Stimulated activated CD8-positive, alpha-beta memory T cell treated with anti-CD3 and anti-CD28 coated beads, Interleukin-4, amount 100 ng/mL, for 48 hours (primary cell): ENCODE data around the gene CTNNA1.
A peak's percentile ranks its signal among the peaks of the same experiment; 100 is the strongest.

Experiments
- DNase-seq: peaks from one replicate; pipeline ENCODE4 v3.0.0-alpha.2; 2020

Gene CTNNA1

GRCh38 chr5:138952962-138953361, 199.7 kb downstream of the CTNNA1 start:
- DNase-seq: no peak

- DNase-seq: peak; percentile 31
These were observed 200.4 kb downstream of the CTNNA1 start for GRCh38 chr5:138953387-138954256.

GRCh38 chr5:138954257-138955012, 201.2 kb downstream of the CTNNA1 start:
- no peak for DNase-seq

DNA sequence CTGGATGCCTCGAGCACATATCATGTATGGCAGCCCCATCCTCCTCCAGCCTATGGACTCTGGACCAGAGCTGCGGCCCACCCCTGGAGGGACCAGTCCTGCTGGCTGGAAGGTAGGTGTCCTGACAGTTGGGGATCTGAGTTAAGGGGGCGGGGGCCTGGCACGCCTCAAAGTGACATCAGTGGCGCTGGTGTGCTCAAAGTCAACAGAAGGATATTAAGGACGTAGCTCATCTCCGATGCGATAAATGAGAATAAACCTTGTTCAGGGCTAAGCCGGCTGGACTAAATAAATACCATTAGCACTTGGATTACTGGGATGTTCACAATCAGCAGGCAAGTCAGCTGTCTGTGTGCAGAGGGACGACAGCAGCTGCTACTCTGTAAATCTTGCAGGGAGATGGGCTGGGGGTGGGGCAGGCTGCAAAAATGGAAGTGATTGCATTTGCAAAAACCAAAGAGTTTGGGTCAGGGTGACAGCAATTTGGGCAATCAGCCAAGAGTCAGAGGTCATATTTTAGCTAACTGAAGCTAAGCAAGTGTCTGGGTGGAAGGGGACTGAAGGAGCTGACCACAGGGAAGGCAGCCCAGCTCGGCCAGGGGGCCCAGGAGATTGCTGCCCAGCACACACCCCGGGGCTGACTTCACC, 201.9 kb downstream of the CTNNA1 start:
- DNase-seq: no peak

DNA sequence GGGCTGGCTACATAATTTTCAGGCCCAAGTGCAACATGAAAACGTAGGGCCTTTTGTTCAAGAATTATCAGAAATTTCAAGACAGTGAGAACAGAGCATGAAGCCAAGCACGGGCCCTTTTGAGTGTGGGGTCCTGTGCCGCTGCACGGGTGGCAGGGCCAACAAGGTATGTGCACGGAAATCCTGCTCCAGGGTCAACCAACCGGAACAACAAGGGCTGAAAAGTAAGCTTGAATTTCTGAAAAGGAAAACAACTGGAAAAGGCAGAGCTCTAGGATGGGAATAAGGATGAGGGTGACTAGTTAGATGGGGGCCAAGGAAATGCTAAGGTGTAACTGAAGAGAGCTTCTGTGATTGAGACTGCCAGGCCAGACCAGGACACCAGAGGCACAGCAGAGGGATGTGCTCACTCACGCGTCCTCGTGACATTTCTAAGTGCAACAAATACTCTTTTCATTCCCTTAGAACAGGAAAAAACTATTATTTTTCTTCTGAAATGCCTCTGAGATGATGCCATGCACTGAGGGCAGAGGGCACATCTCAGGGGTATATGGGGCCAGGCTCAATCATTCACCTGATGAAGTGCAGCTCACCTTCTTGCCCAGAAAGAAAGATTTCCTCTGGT, 202.6 kb downstream of the CTNNA1 start:
- DNase-seq: no peak

DNA sequence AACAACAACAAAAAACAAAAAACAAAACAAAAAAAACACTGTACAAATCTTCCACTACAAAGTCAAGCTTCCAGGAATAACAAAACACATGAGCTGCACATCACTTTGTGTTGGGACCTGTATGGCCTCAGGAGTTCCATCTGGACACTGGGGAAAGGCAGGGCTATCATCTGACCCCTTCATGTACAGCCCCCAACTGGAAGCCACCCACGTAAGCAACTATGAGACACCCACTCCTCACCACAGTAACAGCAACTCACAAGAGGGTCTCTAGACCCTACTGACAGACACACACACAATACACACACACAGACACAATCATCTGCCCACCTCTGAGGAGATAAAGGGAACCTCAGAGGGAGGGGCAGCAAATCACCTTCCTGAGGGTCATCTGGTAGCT, 203.6 kb downstream of the CTNNA1 start:
- no peak for DNase-seq

DNA sequence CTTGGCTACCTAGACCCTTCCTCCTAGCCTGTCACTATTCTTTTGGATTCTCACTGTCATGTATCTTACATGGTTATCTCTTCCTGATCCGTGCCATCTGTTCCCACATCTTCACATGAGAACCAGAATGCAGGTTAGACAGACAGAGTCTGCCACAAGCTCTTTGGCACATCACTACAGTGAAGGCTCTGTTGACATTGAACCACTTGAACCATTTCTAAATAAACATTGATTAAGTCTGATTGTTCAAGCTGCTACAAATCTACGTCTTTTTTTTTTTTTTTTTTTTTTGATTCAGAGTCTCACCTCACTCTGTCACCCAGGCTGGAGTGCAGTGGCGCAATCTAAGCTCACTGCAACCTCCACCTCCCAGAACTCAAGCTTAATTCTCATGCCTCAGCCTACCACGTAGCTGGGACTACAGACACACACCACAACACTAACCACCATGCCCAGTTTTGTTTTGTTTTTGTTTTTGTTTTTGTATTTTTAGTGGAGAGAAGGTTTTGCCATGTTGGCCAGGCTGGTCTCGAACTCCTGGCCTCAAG, 207.0 kb downstream of the CTNNA1 start:
- DNase-seq: no peak

DNA sequence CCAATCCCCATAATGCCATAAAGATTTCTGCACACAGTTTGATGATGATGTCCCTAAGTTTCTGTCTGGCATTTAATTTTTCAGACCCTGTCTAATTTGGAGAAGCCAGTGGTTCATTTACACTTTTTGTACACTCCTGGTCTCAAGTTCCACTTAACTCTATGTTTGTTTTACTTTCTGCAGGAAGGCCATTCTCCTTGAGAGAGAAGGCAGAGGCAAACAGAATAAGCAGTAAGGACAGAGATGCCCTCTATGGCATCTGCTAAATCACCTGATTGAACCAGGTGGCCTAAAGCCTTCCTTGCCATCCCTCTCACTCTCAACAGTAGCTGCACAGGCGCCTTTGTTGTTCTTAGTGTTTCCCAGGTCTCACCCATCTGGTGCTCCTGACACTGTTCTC, 208.0 kb downstream of the CTNNA1 start:
- DNase-seq: no peak

GRCh38 chr5:138961729-138962128, 208.5 kb downstream of the CTNNA1 start:
- no peak for DNase-seq

GRCh38 chr5:138962614-138963370, 209.6 kb downstream of the CTNNA1 start:
- no peak for DNase-seq

- no peak for DNase-seq
These were observed 210.6 kb downstream of the CTNNA1 start for GRCh38 chr5:138963763-138964371.

DNA sequence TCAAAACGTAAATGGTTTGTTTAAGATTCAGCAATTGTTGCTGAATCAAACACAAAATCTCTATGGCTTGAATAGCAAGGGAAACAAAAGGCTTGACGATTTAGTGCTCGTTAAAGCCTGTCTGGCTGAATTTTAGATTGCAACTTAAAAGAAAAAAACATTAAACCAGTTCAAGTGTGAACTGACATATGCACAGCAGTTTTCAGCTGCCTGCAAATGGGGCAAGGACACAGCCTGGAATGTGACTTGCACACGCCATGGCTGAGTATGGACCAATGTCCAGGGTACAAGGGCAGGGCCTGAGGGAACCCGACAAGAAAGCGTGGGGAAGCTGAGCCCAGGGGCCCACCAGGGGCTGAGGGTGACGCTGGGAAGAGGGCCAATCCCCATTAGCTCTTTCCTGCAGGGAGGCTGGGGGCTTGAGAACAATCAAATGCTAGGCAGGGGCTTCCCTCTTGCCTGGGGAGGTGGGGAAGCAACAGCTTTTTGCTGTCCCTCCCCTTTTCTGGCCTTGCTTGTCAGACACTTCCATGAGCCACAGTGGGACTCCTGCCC, 211.5 kb downstream of the CTNNA1 start:
- no peak for DNase-seq

GRCh38 chr5:138965626-138966025, 212.4 kb downstream of the CTNNA1 start:
- DNase-seq: no peak

DNA sequence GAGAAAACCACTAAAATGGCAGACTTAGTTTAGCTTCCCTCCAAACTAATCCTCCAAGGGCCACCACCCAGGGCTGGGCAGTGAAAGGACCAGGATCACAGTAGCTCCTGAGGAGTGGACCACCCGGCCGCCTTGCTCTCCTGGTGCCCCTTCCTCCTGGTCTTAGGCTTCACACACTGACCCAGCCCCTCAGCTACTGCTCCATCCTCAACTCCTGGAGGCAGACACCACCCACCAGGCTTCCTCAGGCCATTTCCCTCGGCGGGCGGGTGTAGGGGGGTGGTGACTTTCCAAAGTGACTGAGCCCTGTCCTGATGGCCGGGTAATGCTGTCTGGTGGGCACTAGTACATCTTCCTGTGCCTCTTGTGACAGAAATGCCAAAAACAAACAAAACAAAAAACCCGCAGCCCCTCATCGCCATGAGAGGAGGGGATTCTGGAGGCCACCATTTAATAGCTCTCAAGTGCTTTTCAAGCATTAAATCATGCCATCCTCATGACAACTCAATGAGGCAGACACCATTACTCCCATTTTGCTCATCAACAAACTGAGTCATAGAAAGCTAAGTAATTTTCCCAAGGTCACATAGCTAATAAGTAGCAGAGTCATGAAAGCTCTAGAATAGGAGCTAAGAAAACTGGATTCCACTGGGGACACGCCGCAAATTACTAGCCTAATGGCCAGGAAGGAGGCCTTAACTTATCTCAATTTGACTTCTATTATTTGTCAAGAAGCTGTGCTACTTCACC, 213.2 kb downstream of the CTNNA1 start:
- no peak for DNase-seq

DNA sequence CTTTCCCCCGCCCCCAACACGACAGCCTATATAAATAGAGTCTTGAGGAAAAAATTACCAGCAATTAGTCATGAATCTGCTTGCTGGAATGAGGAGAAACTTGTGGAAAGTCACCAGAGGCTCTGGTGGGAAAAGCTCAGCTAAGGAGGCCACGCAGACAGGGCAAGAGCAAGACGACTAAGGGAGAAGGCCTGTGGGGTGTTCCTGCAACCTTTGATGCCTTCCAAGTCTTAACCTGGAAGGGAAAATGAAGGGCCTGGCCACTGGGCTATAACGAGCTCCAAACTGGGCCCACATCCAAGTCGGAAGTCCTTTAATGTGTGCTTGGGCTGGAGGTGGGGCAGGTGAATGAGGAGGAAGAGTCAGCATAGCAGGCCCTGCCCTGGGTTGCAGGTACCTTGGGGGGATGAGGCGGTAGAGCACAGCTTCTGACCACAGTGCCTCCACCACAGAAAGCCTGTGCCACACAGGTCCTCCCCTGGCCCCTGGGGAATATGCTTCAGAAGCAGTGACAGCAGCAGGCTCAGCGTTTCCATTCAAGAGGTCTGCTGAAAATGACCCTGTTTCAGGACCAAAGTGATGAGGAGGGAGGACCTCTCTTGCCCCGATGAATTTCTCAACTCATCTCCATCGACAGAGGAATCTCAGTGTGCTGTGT, 214.7 kb downstream of the CTNNA1 start:
- no peak for DNase-seq

DNA sequence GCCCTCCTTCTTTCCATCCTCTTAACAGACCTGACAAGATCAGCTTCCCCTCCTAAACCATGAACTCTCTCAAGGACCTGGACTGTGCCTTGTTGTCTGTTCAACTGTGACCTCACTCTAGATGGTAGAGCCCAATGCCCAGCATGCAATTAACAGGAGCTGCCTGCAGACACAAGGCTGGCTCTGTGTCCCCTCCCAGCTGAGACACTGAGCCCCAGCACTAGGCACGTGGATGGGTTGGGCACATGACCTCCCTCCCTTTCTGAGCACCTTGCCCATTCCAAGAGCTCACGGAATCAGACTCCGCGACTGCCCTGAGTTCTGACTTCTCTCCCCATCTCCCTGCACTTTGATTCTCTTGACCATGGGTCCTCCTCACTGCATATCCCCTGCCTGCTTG, 215.4 kb downstream of the CTNNA1 start:
- DNase-seq: no peak

GRCh38 chr5:138969323-138970002, 216.2 kb downstream of the CTNNA1 start:
- no peak for DNase-seq

- no peak for DNase-seq
These were observed 219.0 kb downstream of the CTNNA1 start for GRCh38 chr5:138972230-138972629.

DNA sequence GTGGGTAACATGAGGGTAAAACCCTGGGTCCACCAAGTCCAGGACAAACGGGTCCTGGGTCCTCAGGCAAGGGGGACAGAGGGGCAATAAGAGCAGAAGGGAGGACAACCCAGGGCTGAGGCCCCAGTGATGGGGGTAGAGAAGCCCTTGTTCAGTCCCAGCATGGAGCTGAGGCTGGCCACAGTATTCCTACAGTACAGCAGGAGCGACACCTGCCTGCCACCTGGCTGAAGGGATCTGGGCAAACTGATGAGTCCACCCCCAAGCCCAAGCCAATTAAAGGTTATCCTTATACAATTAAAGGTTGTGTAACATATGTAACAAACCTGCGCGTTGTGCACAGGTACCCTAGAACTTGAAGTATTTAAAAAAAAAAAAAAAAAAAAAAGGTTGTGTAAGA, 219.6 kb downstream of the CTNNA1 start:
- no peak for DNase-seq
